ENCODE data around the gene PARP12. TPM values are rescaled to one million over a fixed set of nuclear protein-coding genes. Genes with fewer than 3 reads are reported as not detected.

The PARP12 gene
- total and polyA plus RNA-seq, 9 of the 15 experiments (the other 6 are each of a cell fraction or from before 2014, with no cell fraction given) = 4.6 to 40.4 (median 23.5) TPM

DNA sequence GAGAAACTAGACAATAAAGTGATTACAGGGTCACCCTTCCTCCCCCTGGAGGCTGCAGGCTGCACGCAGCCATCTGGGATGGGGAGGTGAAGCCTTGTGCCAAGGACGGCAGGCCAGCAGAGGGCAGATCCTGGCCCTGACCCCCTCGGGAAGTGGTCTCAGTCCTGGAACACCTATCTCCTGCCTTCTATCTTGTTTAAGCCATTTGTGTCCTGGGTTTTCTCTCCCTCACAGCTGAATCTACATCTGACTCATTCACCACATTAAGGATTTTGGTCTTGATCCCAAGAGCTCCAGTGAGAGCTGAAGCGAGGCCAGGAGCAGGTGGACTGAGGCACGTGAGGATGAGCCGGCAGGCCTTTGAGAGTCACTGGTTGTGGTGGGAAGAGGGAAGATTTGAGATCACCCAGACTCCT is 16.4 kb upstream of the PARP12 start (continued):
- TF ChIP-seq, protein P1, sequence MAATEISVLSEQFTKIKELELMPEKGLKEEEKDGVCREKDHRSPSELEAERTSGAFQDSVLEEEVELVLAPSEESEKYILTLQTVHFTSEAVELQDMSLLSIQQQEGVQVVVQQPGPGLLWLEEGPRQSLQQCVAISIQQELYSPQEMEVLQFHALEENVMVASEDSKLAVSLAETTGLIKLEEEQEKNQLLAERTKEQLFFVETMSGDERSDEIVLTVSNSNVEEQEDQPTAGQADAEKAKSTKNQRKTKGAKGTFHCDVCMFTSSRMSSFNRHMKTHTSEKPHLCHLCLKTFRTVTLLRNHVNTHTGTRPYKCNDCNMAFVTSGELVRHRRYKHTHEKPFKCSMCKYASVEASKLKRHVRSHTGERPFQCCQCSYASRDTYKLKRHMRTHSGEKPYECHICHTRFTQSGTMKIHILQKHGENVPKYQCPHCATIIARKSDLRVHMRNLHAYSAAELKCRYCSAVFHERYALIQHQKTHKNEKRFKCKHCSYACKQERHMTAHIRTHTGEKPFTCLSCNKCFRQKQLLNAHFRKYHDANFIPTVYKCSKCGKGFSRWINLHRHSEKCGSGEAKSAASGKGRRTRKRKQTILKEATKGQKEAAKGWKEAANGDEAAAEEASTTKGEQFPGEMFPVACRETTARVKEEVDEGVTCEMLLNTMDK (IDR thresholded peaks at IDR 0.05; ENCODE audit: borderline replicate concordance, insufficient read depth, low read depth, low read length, poor library complexity, severe bottlenecking) = peak; percentile 80
- TF ChIP-seq RCOR1 (IDR thresholded peaks at IDR 0.05; ENCODE audit: borderline replicate concordance in 1 of 2, low read depth in 2 of 2, low read length in 2 of 2) = 0 out of 4 replicates have a peak, but pooled peaks of 1 of the 2 experiments have one; percentile 22
- peak; percentile 17 to 58; a peak in 2 of 4 replicates for TF ChIP-seq RAD21 (CRISPR knock-in tag; conservative IDR thresholded peaks at IDR 0.05 in 1 of 2, IDR thresholded peaks at IDR 0.05 in 1 of 2)
- TF ChIP-seq L3MBTL2 (IDR thresholded peaks at IDR 0.05) = peak; percentile 27; the same call in 1 of the 2 replicates
- TF ChIP-seq, protein P2, sequence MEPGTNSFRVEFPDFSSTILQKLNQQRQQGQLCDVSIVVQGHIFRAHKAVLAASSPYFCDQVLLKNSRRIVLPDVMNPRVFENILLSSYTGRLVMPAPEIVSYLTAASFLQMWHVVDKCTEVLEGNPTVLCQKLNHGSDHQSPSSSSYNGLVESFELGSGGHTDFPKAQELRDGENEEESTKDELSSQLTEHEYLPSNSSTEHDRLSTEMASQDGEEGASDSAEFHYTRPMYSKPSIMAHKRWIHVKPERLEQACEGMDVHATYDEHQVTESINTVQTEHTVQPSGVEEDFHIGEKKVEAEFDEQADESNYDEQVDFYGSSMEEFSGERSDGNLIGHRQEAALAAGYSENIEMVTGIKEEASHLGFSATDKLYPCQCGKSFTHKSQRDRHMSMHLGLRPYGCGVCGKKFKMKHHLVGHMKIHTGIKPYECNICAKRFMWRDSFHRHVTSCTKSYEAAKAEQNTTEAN (CRISPR knock-in tag; IDR thresholded peaks at IDR 0.05) = peak; percentile 17; the same call in 1 of the 2 replicates
- peak; percentile 73 for TF ChIP-seq BHLHE40 (IDR thresholded peaks at IDR 0.05; ENCODE audit: low read length)
- peak; percentile 52 for TF ChIP-seq FOSL1 (tag; conservative IDR thresholded peaks at IDR 0.05)
- TF ChIP-seq KDM2B (CRISPR knock-in tag; IDR thresholded peaks at IDR 0.05) = no peak
- peak; percentile 42; the same call in 1 of the 2 replicates for TF ChIP-seq ZBTB7A (IDR thresholded peaks at IDR 0.05; ENCODE audit: borderline replicate concordance, control insufficient read depth, low read depth, low read length)
- TF ChIP-seq MYNN (IDR thresholded peaks at IDR 0.05) = 0 out of 2 replicates have a peak, but pooled peaks have one; percentile 23
- TF ChIP-seq MYNN (CRISPR knock-in tag; IDR thresholded peaks at IDR 0.05) = no peak
- TF ChIP-seq SNIP1 (IDR thresholded peaks at IDR 0.05; ENCODE audit: low read depth) = no peak
- TF ChIP-seq CTCF (IDR thresholded peaks at IDR 0.05 in 2 of 3, conservative IDR thresholded peaks at IDR 0.05 in 1 of 3; ENCODE audit: insufficient read depth in 2 of 3, low read depth in 1 of 3, low read length in 3 of 3) = peak; percentile 79 to 97 (median 92)
- TF ChIP-seq SMC3 (conservative IDR thresholded peaks at IDR 0.05; ENCODE audit: insufficient read depth, low read depth, low read length) = peak; percentile 60; the same call in 1 of the 2 replicates
- TF ChIP-seq, protein P3, sequence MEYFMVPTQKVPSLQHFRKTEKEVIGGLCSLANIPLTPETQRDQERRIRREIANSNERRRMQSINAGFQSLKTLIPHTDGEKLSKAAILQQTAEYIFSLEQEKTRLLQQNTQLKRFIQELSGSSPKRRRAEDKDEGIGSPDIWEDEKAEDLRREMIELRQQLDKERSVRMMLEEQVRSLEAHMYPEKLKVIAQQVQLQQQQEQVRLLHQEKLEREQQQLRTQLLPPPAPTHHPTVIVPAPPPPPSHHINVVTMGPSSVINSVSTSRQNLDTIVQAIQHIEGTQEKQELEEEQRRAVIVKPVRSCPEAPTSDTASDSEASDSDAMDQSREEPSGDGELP (CRISPR knock-in tag; IDR thresholded peaks at IDR 0.05; ENCODE audit: borderline replicate concordance) = peak; percentile 60; the same call in 1 of the 2 replicates
- 0 out of 2 replicates have a peak, but pooled peaks have one; percentile 33 for TF ChIP-seq ETV1 (tag; conservative IDR thresholded peaks at IDR 0.05; ENCODE audit: low read depth)
- no peak for TF ChIP-seq ZNF184 (CRISPR knock-in tag; IDR thresholded peaks at IDR 0.05)
- TF ChIP-seq GABPB1 (CRISPR knock-in tag; IDR thresholded peaks at IDR 0.05) = no peak
- 0 out of 4 replicates have a peak, but pooled peaks of 1 of the 2 experiments have one; percentile 24 for TF ChIP-seq MAZ (CRISPR knock-in tag; conservative IDR thresholded peaks at IDR 0.05 in 1 of 2, IDR thresholded peaks at IDR 0.05 in 1 of 2)
- TF ChIP-seq CTBP1 (IDR thresholded peaks at IDR 0.05; ENCODE audit: borderline replicate concordance) = peak; percentile 61; the same call in 1 of the 2 replicates

All from K562 (cell line).